H54 (cell line): ENCODE measurements around the gene DDX55.
"Not testable (repeated sequence)": the region's sequence is repeated elsewhere in the genome, so short reads cannot be mapped to it uniquely, and the experiment has no call there.

Source experiments
- DNase-seq: peaks from one replicate; pipeline ENCODE4 v3.0.0; 2011; ENCODE audit warnings: low spot score, mixed read lengths; ENCODE audit not compliant: insufficient read length
- FAIRE-seq: peaks from 3 replicates; lab custom pipeline; 2011; peaks lifted over from hg19 to GRCh38; lab: Jason Lieb, UNC
- POLR2A ChIP-seq: IDR thresholded peaks from 2 replicates; pipeline ENCODE4 v1.6.1; 2011; ENCODE audit warnings: low read depth, mild to moderate bottlenecking, low read length

The DDX55 gene

GRCh38 chr12:123597100-123597499 lies 4.8 kb upstream of the DDX55 start:
- DNase-seq (no peak), FAIRE-seq (no peak)
- no peak for TF ChIP-seq POLR2A

- no peak for DNase-seq
- no peak for TF ChIP-seq POLR2A
- FAIRE-seq: no peak
Measured at GRCh38 chr12:123598522-123598921, 3.4 kb upstream of the DDX55 start.

GRCh38 chr12:123599310-123599709 lies 2.6 kb upstream of the DDX55 start:
- no peak for FAIRE-seq
- TF ChIP-seq POLR2A: no peak
- DNase-seq: no peak

GRCh38 chr12:123599721-123600120 lies 2.2 kb upstream of the DDX55 start:
- DNase-seq: no peak
- TF ChIP-seq POLR2A: no peak
- no peak for FAIRE-seq

GRCh38 chr12:123602651-123603195 lies 824 bp downstream of the DDX55 start:
- TF ChIP-seq POLR2A: no peak
- no peak for FAIRE-seq
- DNase-seq: no peak

GRCh38 chr12:123603495-123603894 lies 1.6 kb downstream of the DDX55 start:
- not testable (repeated sequence) for FAIRE-seq, DNase-seq

- TF ChIP-seq POLR2A: no peak
- DNase-seq (no peak), FAIRE-seq (no peak)
Measured at GRCh38 chr12:123607756-123608155, 5.9 kb downstream of the DDX55 start.

GRCh38 chr12:123608182-123608581 lies 6.3 kb downstream of the DDX55 start:
- FAIRE-seq (no peak), DNase-seq (no peak)
- TF ChIP-seq POLR2A: no peak

GRCh38 chr12:123614110-123614509 lies 12.2 kb downstream of the DDX55 start:
- DNase-seq (no peak), FAIRE-seq (no peak)
- no peak for TF ChIP-seq POLR2A

GRCh38 chr12:123614531-123614930 lies 12.6 kb downstream of the DDX55 start:
- TF ChIP-seq POLR2A: no peak
- FAIRE-seq: no peak
- DNase-seq: peak; percentile 28

GRCh38 chr12:123617144-123617543 lies 15.2 kb downstream of the DDX55 start:
- no peak for TF ChIP-seq POLR2A
- FAIRE-seq: no peak
- no peak for DNase-seq

GRCh38 chr12:123617580-123617979 lies 15.7 kb downstream of the DDX55 start:
- TF ChIP-seq POLR2A: no peak
- DNase-seq (no peak), FAIRE-seq (no peak)

GRCh38 chr12:123621101-123621500 lies 19.2 kb downstream of the DDX55 start:
- no peak for DNase-seq
- no peak for FAIRE-seq
- no peak for TF ChIP-seq POLR2A

- FAIRE-seq: no peak
Measured at GRCh38 chr12:123621619-123622530, 20.0 kb downstream of the DDX55 start.

More at GRCh38 chr12:123621619-123622530, 20.0 kb downstream of the DDX55 start:
- no peak for DNase-seq
- no peak for TF ChIP-seq POLR2A
